Parathyroid adenoma (tissue), 2 donors: ENCODE results near the gene PRXL2C.

ENCODE experiments used
- H2AFZ ChIP-seq: fragments of 300-600 bp; sonication (generic); one replicate; pipeline ENCODE4 v1.7.0; 2017; ENCODE audit warnings: antibody characterized with exemption, mild to moderate bottlenecking
- H3K27ac ChIP-seq: fragments of 300-600 bp; sonication (generic); one replicate; pipeline ENCODE4 v1.7.0; 2017
- H3K27me3 ChIP-seq: fragments of 300-600 bp; sonication (generic); one replicate; pipeline ENCODE4 v1.7.0; 2017; ENCODE audit warnings: low read length; ENCODE audit not compliant: control insufficient read depth, insufficient read depth
- H3K36me3 ChIP-seq: fragments of 300-600 bp; sonication (generic); one replicate; pipeline ENCODE4 v1.7.0; 2017; ENCODE audit warnings: low read length; ENCODE audit not compliant: control insufficient read depth, insufficient read depth
- H3K4me1 ChIP-seq: fragments of 300-600 bp; sonication (generic); one replicate; pipeline ENCODE4 v1.7.0; 2017; ENCODE audit warnings: control low read depth
- H3K4me2 ChIP-seq: fragments of 300-600 bp; sonication (generic); one replicate; pipeline ENCODE4 v1.7.0; 2017; ENCODE audit warnings: low read length
- H3K4me3 ChIP-seq: fragments of 300-600 bp; sonication (generic); one replicate; pipeline ENCODE4 v1.7.0; 2017; ENCODE audit warnings: low read depth, low read length
- H3K79me2 ChIP-seq: fragments of 300-600 bp; sonication (generic); one replicate; pipeline ENCODE4 v1.7.0; 2017; ENCODE audit warnings: control low read depth
- H3K9ac ChIP-seq: fragments of 300-600 bp; sonication (generic); one replicate; pipeline ENCODE4 v1.7.0; 2017; ENCODE audit warnings: mild to moderate bottlenecking
- H3K9me3 ChIP-seq: fragments of 300-600 bp; sonication (generic); one replicate; pipeline ENCODE4 v1.7.0; 2017; ENCODE audit warnings: low read length; ENCODE audit not compliant: control insufficient read depth
- CTCF ChIP-seq: fragments of 300-600 bp; sonication (generic); IDR thresholded peaks from one replicate; pipeline ENCODE4 v1.7.0; 2017; ENCODE audit warnings: antibody characterized with exemption, mild to moderate bottlenecking
- donor health status: primary hyperparathyroidism.

The PRXL2C gene

DNA sequence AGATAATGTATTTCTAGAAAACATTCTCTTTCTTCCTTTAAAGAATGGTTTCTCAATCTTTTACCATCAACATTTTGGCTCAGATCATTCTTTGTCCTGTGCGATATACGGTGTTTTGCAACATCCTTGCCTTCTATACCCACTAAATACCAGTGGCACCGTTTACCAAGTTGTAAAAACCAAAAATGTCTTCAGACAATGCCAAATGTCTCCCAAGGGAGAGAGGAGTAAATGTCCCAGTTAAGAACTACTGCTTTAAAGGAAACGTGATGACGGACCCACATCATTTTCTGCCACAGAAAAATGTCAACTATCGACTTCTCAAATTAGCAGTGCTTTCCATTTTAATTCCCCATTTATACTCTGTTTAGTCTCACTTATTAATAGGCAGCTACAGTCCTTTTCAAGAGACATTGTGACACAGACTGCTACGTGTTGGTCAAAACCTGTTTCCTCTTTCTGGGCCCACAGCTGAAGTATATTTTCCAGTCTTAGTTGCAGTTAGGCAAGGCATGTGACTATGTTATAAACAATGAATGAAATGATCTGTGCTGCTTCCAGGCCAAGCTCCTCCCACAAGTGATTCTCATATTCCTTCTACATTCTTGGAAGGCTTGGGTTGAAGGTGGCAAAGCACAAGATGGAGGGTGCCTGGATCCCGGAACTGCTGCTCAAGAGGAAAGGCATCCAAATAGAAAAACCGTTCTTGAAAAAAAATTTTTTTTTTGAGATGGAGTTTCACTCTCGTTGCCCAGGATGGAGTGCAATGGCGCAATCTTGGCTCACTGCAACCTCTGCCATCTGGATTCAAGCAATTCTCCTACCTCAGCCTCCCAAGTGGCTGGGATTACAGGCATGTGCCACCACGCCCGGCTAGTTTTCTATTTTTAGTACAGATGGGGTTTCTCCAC lies 8.8 kb downstream of the PRXL2C start:
- H3K4me2 ChIP-seq = no peak overlapping the region
- no peaks in the 10 kb centered on the region for H3K36me3 ChIP-seq
- H3K79me2 ChIP-seq = no peaks in the 10 kb centered on the region
- no peak for TF ChIP-seq CTCF
- H3K27ac ChIP-seq = no peak overlapping the region
- H3K9me3 ChIP-seq = no peaks in the 10 kb centered on the region
- H2AFZ ChIP-seq = no peak overlapping the region
- no peak overlapping the region for H3K9ac ChIP-seq
- H3K27me3 ChIP-seq = no peaks in the 10 kb centered on the region
- no peak overlapping the region for H3K4me3 ChIP-seq
- H3K4me1 ChIP-seq = no peaks in the 10 kb centered on the region

- Histone ChIP-seq H3K79me2 (no peaks in the 10 kb centered on the region), H3K4me1 (no peaks in the 10 kb centered on the region), H3K27me3 (no peaks in the 10 kb centered on the region), H3K4me2 (no peak overlapping the region), H3K9me3 (no peaks in the 10 kb centered on the region), H2AFZ (no peak overlapping the region), H3K27ac (no peak overlapping the region), H3K36me3 (no peaks in the 10 kb centered on the region), H3K9ac (no peak overlapping the region), H3K4me3 (no peak overlapping the region)
- TF ChIP-seq CTCF = no peak
Measured at GRCh38 chr9:96644137-96644536, 11.0 kb downstream of the PRXL2C start.

GRCh38 chr9:96641514-96641913 lies 13.6 kb downstream of the PRXL2C start:
- no peak overlapping the region for H3K27ac ChIP-seq
- no peak for TF ChIP-seq CTCF
- H3K9ac ChIP-seq = no peak overlapping the region

DNA sequence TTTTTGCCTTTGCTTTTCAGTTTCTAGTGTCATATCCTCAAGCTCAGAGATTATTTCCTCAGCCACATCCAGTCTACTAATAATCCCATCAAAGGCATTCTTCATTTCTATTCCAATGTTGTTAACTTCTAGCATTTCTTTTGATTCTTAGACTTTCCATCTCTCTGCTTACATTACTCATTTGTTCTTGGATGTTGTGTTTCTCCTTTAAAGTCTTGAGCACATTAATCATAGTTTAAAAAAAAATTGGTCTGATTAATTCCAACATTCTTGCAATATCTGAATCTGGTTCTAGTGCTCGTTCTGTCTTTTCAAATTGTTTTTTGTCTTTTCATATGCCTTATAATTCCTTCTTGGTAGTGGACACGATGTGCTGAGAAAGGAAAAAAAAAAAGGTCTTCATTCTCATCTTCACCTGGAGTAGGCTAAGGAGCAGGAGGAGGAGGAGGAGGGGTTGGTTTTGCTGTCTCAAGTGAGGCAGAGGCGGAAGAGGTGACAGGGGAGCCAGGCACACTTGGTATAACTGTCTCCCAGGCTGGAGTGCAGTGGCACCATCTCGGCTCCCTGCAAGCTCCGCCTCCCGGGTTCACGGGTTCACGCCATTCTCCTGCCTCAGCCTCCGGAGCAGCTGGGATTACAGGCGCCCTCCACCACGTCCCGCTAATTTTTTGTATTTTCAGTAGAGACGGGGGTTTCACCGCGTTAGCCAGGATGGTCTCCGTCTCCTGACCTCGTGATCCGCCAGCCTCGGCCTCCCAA lies 16.3 kb downstream of the PRXL2C start:
- no peak overlapping the region for H3K4me2 ChIP-seq
- no peak overlapping the region for H3K27ac ChIP-seq
- H3K9ac ChIP-seq = no peak overlapping the region
- TF ChIP-seq CTCF = no peak
- no peak overlapping the region for H3K4me3 ChIP-seq
- no peaks in the 10 kb centered on the region for H3K4me1 ChIP-seq
- H3K9me3 ChIP-seq = no peaks in the 10 kb centered on the region
- H3K36me3 ChIP-seq = no peaks in the 10 kb centered on the region
- H2AFZ ChIP-seq = no peak overlapping the region
- H3K27me3 ChIP-seq = no peaks in the 10 kb centered on the region
- H3K79me2 ChIP-seq = no peaks in the 10 kb centered on the region

More at GRCh38 chr9:96641514-96641913, 13.6 kb downstream of the PRXL2C start:
- Histone ChIP-seq H3K4me3 (no peak overlapping the region), H3K4me1 (no peaks in the 10 kb centered on the region), H3K27me3 (no peaks in the 10 kb centered on the region), H3K79me2 (no peaks in the 10 kb centered on the region), H3K9me3 (no peaks in the 10 kb centered on the region), H3K4me2 (no peak overlapping the region), H2AFZ (no peak overlapping the region), H3K36me3 (no peaks in the 10 kb centered on the region)
